Fibroblast of skin of left biceps (primary cell): Measurements from ENCODE around the gene LAMA3.

Experiments used
- DNase-seq, 2 experiments: peaks; one replicate each; pipeline ENCODE4 v3.0.0-alpha.2; 2013; ENCODE audit warnings: low read depth in 2 of 2

The LAMA3 gene

DNA sequence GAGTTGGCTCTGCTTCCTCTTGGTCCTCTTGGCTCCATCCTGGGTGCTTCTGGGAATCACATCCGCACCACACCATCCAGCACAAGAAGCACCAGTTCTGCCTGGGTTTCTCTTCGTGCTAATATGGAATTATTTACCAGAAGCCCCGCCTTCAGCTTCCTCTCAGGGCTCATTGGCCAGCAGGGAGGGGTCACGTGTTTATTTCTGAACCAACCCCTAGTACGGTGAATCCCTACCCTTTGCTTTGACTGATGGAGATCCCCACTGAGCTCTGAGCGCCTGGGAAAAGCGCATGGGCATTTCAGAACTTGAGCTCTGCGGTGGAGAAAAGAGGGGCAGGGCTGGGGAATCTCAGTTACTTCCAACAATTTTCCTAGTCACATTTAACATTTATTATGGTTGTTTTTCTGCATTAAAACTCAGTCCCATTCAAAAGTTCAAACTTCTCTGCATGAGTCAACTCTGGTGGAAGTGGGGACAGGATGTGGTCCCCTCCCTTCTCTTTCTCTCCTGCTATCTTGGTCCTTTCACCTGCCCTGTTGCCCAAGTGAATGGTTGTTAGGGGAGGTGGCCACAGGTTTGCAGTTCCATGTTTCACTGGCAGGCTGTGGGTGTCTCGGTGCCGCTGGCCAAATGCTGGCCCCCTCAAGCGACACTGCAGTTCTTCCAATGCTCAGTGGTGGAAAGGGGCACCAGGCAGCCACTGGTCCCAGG is 248.9 kb downstream of the LAMA3 start:
- DNase-seq, result no peak

DNA sequence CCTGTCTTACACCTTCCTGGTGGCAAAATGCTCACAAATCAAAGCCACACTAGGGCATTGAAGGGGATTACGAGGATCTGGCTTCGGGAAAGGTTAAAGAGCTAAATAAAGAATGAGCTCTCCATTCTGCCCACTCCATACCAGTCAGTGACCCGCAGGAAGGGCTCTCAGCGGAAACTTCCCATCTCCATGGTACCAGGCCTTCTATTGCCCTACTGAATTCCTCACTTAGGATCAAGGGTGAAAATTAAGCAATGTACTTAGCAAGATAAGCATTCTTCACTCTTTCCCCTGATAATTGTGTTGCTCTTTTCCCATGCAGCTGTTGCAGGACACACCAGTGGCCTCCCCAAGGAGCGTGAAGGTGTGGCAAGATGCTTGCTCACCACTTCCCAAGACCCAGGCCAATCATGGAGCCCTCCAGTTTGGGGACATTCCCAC is 249.7 kb downstream of the LAMA3 start:
- no peak for DNase-seq

DNA sequence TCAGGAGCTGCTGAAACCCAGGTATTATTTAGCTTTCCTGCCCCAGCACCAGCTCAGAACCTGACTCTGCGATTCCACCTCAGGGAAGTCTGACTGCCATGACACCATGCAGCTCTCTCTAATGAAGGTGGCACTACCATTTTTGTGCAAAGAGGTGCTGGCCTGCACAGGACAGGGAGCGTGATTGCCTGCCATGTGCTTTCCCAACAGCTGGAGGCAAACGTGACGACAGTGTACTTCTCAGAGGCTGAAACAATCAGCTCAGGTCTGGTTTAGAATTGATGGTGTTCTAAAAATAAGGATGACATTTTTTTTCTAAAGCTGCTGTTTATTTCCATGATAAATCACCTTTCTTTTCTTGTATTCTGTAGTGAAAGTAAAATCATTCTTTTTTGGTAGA is 250.1 kb downstream of the LAMA3 start:
- no peak for DNase-seq

- no peak for DNase-seq
Measured at GRCh38 chr18:23939896-23940295, 250.6 kb downstream of the LAMA3 start.

DNA sequence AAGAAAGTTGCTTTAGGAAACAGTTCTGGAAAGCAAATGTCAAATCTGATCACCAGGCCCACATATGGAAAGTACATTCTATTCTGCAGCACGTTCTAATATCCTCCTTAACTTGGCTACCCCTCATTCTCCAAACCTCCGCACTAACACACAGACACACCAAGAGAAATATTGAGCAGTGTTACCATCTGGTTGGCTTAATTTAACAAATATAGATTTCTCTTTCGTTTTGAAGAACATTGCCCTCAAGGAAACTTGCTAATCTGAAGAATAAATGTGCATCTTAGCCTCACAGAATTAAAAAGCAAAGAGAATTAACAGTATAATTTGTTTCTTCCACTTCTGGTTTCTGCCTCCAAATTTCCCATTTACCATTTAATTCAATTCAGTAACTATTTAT is 252.5 kb downstream of the LAMA3 start:
- no peak for DNase-seq

DNA sequence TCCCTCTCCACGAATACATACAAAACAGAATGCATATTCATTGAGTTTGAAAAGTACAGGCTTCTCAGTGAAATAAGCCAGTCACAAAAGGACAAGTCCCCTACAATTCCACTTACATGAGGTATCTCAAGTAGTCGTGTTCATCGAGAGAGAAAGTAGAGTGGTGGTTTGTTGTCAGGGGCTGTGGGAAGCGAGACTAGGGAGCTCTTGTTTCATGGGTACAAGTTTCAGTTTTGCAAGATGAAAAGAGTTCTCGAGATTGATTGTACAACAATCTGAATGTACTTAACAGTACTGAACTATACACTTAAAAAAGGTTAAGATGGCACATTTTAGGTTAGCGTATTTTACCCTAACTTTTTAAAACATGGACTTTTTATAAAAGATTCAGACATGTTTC is 253.9 kb downstream of the LAMA3 start:
- no peak for DNase-seq

GRCh38 chr18:23943903-23944624 is 254.8 kb downstream of the LAMA3 start:
- DNase-seq, result peak in 1 of 2 experiments; percentile 21

DNA sequence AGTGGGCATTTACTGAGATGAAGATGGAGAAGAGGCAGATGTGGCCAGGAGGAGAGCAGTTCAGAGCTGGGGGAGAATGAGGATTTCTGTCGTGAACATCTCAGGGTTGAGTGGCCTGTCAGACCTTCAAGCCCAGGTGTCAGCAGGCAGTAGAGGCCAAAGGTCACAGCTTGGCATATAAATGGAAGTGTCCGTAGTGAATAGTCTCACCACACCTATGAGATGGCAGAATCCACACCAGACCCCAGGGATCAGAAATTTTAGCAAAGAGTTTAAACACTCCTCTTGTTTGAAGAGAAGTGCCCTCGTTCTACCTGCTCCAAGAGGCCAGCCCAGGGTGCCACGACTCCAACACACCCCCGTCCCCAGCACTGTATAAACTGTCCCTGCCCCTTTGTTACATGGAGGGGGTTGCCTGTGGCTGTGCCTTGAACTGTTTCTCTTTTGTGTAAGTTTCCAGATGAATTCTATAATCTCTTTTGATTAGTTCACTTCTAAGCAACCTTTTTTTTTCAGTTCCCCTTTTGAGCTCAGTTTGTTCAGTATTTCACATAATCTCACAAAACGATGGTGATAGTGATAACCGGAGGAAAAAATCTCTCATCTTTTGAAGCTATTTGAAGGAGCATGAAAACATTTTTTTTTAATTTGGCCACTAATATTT is 256.3 kb downstream of the LAMA3 start:
- DNase-seq, result no peak

DNA sequence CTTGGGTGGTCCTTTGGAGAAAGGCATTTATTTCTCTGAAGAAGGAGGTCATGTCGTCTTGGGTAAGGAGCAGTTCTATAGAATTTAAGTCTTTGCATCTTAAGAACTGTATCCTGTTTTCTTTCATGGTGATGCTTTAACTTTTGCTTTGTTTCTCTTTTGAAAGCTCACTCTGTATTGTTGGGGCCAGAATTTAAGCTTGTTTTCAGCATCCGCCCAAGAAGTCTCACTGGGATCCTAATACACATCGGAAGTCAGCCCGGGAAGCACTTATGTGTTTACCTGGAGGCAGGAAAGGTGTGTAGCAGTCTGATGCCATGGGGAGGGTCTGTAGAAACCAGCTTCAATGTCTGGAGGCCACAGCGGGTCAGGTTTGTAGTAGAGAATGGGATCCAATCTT is 260.6 kb downstream of the LAMA3 start:
- no peak for DNase-seq

GRCh38 chr18:23950644-23951043 is 261.4 kb downstream of the LAMA3 start:
- no peak for DNase-seq

GRCh38 chr18:23951206-23951605 is 262.0 kb downstream of the LAMA3 start:
- DNase-seq, result no peak

DNA sequence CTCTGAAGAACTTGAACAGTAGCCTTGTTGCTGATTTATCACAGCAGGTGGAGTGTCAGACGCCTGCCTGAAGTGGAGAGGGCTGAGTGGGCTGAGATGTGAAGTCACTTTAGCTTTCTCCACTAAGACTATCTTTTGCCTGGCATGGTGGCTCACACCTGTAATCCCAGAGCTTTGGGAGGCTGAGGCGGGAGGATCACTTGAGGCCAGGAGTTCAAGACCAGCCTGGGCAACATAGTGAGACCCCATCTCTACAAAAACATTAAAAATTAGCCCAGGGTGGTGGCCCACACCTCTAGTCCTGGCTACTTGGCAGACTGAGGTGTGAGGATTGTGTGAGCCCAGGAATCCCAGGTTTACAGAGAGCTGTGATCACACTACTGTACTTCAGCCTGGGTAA is 264.7 kb downstream of the LAMA3 start:
- no peak for DNase-seq

- no peak for DNase-seq
Measured at GRCh38 chr18:23956483-23956882, 267.2 kb downstream of the LAMA3 start.

DNA sequence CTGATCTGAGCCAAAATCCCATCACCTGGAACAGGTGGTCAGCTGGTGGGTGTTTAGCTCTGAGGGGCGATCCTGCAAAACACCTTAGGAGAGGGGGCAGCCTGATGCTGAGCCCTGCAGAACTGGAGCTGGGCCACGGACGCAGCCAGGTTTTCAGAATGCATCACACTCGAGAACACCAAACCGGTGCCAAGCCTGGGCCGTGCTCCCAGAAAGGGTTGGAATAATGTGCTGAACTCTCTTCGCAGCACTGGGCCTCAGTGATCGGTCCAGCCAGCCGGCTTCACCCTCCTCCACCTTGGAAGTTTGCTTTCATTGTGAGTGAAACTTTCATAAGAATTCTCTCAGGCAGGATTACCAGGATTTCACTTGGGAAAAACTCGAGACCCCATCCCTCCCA is 268.8 kb downstream of the LAMA3 start:
- DNase-seq, result no peak

DNA sequence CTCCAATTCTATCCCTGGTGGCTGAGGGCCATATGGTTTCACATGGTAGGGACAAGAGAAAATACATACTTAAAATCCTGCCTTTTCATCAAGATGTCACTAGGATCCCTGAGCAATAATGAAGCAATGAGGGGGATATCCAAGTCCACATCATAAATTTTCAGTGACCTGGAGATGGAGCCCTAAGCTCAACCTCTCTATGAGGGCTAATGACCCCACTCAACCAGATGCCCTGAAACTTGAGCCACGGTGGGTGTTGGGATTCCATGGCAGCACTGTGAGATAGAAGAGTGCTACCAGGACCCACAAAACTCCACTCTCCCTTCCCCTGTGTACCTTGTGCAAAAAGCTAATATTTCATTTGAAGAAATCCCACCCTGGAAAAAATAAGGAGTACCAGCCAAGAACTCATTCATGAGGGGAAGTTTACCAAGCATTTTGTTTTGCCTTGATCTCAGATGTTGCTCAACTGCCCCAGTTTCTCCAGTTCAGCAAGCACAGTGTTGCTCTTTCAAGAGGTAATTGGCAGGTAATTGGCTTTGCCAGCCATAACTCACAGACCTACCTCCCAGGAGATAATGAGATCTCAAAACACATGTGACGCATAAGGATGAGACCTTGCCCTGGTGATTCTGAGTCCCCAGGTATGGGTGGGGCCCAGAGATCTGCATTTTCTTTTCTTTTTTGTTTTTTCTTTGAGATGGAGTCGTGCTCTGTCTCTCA is 274.4 kb downstream of the LAMA3 start:
- DNase-seq, result no peak

- no peak for DNase-seq
Measured at GRCh38 chr18:23964282-23965238, 275.3 kb downstream of the LAMA3 start.

- DNase-seq, result no peak
Measured at GRCh38 chr18:23966909-23967308, 277.7 kb downstream of the LAMA3 start.

- DNase-seq, result no peak
Measured at GRCh38 chr18:23967321-23968089, 278.3 kb downstream of the LAMA3 start.

GRCh38 chr18:23968638-23969604 is 279.7 kb downstream of the LAMA3 start:
- DNase-seq, result no peak
